GM18499 (cell line): ENCODE data around the gene MRPL28.
"Not testable (repeated sequence)": the region's sequence is repeated elsewhere in the genome, so short reads cannot be mapped to it uniquely, and the experiment has no call there.

Source experiments
- ATAC-seq: cut with Tn5 transposase; IDR thresholded peaks from one replicate; pipeline ENCODE4 v1.9.1; 2021; ENCODE audit warnings: moderate number of reproducible peaks; ENCODE audit not compliant: insufficient read depth, unreplicated experiment

MRPL28 gene

GRCh38 chr16:392450-393030 is 22.2 kb upstream of the MRPL28 start:
- ATAC-seq = no peak

GRCh38 chr16:391885-392335 is 21.6 kb upstream of the MRPL28 start:
- no peak for ATAC-seq

GRCh38 chr16:389352-389751 is 19.0 kb upstream of the MRPL28 start:
- no peak for ATAC-seq

DNA sequence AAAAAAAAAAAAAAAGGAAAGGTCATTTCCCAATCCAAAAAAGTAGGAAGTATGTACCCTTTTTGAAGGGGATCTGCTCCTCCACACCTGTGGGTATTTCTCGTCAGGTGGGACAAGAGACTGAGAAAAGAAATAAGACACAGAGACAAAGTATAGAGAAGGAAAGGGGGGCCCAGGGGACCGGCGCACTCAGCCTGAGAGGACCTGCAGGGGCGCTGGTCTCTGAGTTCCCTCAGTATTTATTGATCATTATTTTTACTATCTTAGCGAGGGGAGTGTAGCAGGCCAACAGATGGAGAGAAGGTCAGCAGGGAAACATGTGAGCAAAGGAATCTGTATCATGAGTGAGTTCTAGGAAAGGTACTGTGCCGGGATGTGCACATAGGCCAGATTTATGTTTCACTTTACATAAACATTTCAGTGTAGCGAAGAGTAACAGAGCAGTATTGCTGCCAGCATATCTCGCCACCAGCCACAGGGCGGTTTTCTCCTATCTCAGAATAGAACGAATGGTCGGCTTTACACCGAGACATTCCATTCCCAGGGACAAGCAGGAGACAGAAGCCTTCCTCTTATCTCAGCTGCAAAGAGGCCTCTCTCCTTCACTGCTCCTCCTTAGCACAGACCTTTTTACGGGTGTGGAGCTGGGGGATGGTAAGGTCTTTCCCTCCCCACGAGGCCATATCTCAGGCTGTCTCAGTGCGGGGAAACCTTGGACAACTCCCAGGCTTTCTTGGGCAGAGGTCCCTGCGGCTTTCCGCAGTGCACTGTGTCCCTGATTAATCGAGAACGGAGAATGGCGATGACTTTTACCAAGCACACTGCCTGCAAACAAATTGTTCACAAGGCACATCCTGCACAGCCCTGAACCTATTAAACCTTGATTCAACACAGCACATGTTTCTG is 17.7 kb upstream of the MRPL28 start:
- not testable (repeated sequence) for ATAC-seq

- ATAC-seq = no peak
Measured at GRCh38 chr16:386641-387156, 16.4 kb upstream of the MRPL28 start.

DNA sequence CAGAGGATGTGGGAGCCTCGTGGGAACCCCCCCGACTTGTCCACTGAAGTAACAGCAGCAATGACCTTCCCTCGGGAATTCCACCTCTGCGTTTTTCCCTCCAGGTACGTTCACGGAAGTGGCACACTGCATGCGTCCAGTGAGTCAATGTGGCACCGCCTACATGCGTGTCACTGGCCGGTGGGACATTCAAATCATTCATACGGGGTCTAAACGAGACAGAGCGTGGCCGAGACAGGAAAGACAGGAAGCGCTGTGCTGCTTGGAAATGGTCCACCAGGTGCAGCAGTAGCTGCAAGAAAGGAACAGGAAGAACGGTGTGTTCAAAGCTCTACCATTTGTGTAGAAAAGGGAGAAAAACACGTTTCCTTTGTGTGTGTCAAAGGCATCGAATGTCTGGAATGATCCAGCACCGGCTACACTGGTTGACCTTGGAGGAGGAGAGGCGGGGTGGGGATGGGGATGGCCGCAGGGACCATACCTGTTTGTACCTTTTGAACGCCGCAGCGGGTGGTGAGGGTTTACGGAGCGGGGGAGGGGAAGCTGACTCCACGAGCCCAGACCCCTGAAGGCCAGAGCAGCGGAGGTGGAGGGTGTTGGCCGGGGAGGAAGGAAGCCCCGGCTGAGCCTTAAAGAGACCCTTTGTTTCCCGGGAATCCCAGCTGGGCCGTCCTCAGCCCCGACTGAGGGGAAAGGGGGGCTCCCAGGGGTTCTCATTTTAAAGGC is 13.2 kb upstream of the MRPL28 start:
- ATAC-seq = no peak

DNA sequence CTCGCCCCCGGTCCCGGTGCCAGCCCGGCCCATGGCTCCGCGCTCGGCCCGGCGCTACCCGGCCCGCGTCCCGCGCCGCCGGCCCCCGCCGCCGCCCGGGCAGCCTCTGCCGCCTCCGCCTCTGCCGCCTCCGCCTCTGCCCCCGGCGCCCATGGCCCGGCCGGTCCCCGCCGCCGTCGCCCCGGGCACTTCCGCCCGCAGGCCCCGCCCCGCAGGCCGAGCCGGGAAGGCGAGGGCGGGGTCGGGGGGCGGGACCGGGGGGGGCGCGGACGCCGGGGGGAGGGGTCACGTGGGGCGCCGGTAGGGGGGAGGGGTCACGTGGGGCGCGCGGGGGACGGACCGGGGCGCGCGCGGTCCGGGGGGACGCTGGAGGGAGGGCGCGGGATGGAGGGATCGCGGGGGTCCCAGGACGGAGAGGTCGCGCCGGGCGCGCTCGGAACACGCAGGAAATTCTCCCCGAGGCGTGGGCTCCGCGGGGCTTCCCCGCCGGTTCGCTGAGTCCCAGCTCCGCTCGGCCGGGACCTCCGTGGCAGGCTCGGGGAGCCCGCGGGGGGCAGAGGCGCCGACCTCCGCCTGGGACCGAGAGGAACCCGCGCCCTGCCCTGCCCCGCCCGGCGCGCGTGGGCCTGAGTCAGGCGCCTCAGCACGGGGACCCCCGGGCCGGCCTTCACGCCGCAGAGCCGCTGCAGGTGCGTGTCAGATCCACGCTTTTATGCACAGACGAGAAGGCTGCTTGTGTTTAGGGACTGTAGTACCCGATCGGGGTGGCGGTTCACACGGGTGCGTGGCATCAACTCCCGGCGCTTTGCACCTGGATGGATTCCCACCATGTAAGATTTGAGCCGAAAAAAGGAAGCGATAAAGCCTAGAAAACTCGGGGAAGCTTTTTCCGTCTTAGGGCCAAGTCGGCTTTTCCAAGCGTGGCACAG is 11.7 kb upstream of the MRPL28 start, which contains the start of gene PGAP6:
Gene PGAP6 (minus strand): TSS at position 190 of the 929 bp plus-strand sequence. CDS start 157 bp downstream, at position 33.
- ATAC-seq = no peak

DNA sequence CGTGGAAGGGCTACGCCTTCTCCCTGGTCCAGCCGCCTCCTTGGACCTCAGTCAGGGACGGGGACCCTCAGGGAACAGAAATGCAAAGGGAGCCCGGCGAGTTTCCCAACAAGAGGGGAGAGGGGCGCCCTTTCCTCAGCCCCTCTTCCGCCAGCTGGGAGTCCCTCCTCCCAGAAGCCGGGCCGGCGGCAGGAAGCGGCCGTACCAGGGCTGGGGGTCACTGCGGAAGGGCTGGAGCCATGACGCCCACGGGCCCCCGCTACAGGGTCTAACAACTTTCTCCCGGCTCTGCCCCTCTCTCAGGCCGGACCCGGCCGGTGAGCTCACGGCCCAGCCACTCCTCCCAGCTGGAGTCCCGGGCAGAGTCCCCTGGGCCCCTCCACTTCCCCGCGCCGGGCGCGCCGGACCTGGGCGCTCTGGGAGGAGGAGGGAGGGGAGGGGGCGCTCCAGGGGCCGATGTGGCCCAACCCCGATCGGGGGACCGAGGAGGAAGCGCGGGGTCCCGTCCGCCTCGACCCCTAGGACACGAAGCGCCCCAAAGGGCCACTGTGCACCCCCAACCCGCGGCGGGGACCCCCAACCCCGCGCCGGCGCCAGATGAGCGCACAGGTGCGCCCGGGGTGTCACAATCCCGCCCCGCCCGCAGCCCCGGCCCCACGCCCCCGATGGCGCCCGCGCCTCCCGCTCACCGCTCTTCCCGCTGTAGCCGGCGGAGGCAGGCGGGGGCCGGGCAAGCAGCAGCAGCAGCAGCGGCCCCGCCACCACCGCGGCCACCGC is 10.9 kb upstream of the MRPL28 start:
- no peak for ATAC-seq

DNA sequence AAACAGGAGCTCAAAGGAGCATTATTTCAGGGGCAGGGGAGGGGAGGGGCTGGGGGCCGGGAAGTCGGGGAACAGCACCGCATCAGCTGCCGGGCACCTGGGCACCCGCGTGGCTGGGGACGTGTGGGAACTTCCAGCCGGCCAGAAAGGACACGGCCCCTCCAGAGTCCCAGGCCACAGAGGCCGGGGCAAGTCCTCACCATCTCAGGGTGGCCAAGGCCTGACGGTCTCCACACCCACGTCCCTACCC is 10.3 kb upstream of the MRPL28 start:
- no peak for ATAC-seq

- ATAC-seq = no peak
Measured at GRCh38 chr16:379961-380761, 9.8 kb upstream of the MRPL28 start.

- ATAC-seq = no peak
Measured at GRCh38 chr16:379183-379960, 9.0 kb upstream of the MRPL28 start.

DNA sequence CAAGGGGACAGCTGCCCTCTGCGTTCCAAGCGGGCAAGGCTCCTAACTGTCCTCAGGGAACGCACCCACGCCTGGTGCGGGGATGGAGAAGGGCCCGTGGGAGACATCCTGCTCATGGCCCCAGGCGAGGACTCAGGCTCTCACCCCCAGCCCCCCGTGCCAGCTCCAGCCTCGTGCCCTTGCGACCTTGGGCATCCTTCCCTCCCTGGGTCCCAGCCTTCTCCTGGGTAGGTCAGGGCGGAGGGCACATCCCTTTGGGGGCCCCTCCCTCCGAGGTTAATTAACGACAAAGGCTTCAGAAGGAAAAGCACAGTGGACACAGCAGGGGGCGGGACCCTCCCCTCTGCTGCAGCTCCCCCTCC is 8.5 kb upstream of the MRPL28 start:
- ATAC-seq = no peak

DNA sequence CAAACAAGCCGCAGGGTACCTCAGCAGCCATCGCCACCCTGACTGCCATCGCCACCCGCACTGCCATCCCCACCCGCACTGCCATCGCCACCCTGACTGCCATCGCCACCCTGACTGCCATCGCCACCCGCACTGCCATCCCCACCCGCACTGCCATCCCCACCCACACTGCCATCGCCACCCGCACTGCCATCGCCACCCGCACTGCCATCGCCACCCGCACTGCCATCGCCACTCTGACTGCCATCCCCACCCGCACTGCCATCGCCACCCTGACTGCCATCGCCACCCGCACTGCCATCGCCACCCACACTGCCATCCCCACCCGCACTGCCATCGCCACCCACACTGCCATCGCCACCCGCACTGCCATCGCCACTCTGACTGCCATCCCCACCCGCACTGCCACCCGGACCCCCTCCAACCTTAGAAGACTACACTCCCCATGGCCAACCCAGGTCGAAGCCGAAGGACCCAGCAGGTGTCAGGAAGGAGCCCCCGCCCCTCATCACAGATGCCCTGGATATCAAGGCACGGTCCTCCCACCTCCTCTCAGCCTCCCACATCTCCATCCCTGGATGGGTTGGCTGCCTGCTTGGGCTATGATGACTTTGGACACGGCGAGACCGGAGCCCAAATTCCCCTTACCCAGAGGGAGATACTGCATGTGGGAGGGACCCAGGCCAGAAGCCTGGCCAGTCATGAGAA is 7.9 kb upstream of the MRPL28 start:
- not testable (repeated sequence) for ATAC-seq

DNA sequence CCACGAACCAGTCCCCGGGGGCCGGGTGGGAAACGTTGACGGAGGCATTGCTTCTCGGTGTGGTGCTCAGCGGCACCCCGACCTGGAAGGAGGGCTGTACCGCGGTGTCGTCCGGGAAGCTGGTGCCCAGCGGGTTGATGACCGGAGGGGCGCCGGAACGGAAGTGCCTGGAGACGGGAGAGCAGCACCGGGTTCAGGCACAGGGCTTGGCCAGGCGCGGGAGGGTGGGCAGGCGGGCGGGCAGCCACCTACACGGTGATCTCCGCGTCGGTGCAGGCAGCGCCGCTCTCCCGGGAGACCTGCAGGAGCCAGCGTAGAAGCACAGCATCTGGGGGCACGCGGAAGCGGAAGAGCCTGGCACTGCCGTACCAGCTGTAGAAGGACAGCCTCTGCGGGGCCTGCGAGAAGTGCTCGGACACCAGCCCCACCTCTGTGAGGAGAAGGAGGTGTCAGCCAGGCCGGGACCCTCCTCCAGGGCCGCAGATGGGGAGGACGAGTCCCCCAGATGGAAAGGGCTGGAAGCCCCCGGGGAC is 7.1 kb upstream of the MRPL28 start:
- ATAC-seq = no peak

GRCh38 chr16:376817-377418 is 6.6 kb upstream of the MRPL28 start:
- no peak for ATAC-seq
